ENCODE results near the gene STX5. TPM values are rescaled to one million over a fixed set of nuclear protein-coding genes. Genes with fewer than 3 reads are reported as not detected.
"Not testable (repeated sequence)": the region's sequence is repeated elsewhere in the genome, so short reads cannot be mapped to it uniquely, and the experiment has no call there.

The STX5 gene
- total RNA-seq, 2 donors from 2014 or later: 32.0 to 53.4 TPM

- Mint-ChIP-seq H3K36me3 (peaks cover 15% of the 10 kb centered on the region), H3K4me1 (ENCODE audit: low read depth in 2 of 2) (peaks cover 17 to 29% of the 10 kb centered on the region in 2 donors)
- not testable (repeated sequence) for DNase-seq (ENCODE audit: low spot score); H3K4me3 Mint-ChIP-seq; ATAC-seq; H3K27me3 Mint-ChIP-seq; H3K27ac Mint-ChIP-seq; H3K9me3 Mint-ChIP-seq
Measured at GRCh38 chr11:62828130-62828529, 3.7 kb downstream of the STX5 start.

GRCh38 chr11:62823677-62824076 lies 8.2 kb downstream of the STX5 start:
- Mint-ChIP-seq H3K27ac (peak overlapping the region in 1 of 2 donors; percentile 79), H3K36me3 (peaks cover 31% of the 10 kb centered on the region)
- ATAC-seq: no peak

GRCh38 chr11:62817129-62817528 lies 14.7 kb downstream of the STX5 start:
- no peak overlapping the region for H3K4me3 Mint-ChIP-seq
- H3K36me3 Mint-ChIP-seq: peaks cover 11% of the 10 kb centered on the region
- no peaks in the 10 kb centered on the region for H3K27me3 Mint-ChIP-seq
- no peak overlapping the region for H3K27ac Mint-ChIP-seq
- ATAC-seq: no peak
- DNase-seq (ENCODE audit: low spot score): no peak
- peaks cover 0 to 4% of the 10 kb centered on the region in 2 donors for H3K4me1 Mint-ChIP-seq (ENCODE audit: low read depth in 2 of 2)
- no peaks in the 10 kb centered on the region for H3K9me3 Mint-ChIP-seq

More at GRCh38 chr11:62823677-62824076, 8.2 kb downstream of the STX5 start:
- no peak for DNase-seq (ENCODE audit: low spot score)
- no peaks in the 10 kb centered on the region for H3K27me3 Mint-ChIP-seq
- peaks cover 0 to 8% of the 10 kb centered on the region in 2 donors for H3K4me1 Mint-ChIP-seq (ENCODE audit: low read depth in 2 of 2)
- H3K9me3 Mint-ChIP-seq: no peaks in the 10 kb centered on the region
- H3K4me3 Mint-ChIP-seq: no peak overlapping the region

GRCh38 chr11:62816557-62816956 lies 15.3 kb downstream of the STX5 start:
- no peak overlapping the region for H3K27ac Mint-ChIP-seq
- H3K9me3 Mint-ChIP-seq: no peaks in the 10 kb centered on the region
- peaks cover 0 to 4% of the 10 kb centered on the region in 2 donors for H3K4me1 Mint-ChIP-seq (ENCODE audit: low read depth in 2 of 2)
- peaks cover 11% of the 10 kb centered on the region for H3K36me3 Mint-ChIP-seq
- ATAC-seq (no peak), DNase-seq (ENCODE audit: low spot score) (no peak)
- H3K27me3 Mint-ChIP-seq: no peaks in the 10 kb centered on the region
- no peak overlapping the region for H3K4me3 Mint-ChIP-seq

- DNase-seq (ENCODE audit: low spot score): no peak
- Mint-ChIP-seq H3K36me3 (no peaks in the 10 kb centered on the region), H3K4me3 (no peak overlapping the region), H3K27me3 (no peaks in the 10 kb centered on the region), H3K4me1 (ENCODE audit: low read depth in 2 of 2) (peaks cover 1 to 5% of the 10 kb centered on the region in 2 donors), H3K9me3 (no peaks in the 10 kb centered on the region), H3K27ac (peak overlapping the region in 1 of 2 donors; percentile 7)
- no peak for ATAC-seq
Measured at GRCh38 chr11:62811659-62812058, 20.2 kb downstream of the STX5 start.

GRCh38 chr11:62810748-62811147 lies 21.1 kb downstream of the STX5 start:
- ATAC-seq (no peak), DNase-seq (ENCODE audit: low spot score) (no peak)
- H3K4me1 Mint-ChIP-seq (ENCODE audit: low read depth in 2 of 2): peaks cover 7 to 13% of the 10 kb centered on the region in 2 donors
- no peaks in the 10 kb centered on the region for H3K9me3 Mint-ChIP-seq
- no peak overlapping the region for H3K4me3 Mint-ChIP-seq
- H3K27ac Mint-ChIP-seq: peak overlapping the region in 1 of 2 donors; percentile 7
- H3K27me3 Mint-ChIP-seq: no peaks in the 10 kb centered on the region
- no peaks in the 10 kb centered on the region for H3K36me3 Mint-ChIP-seq

- DNase-seq (ENCODE audit: low spot score): no peak
- peak overlapping the region; percentile 94 to 97 for H3K27ac Mint-ChIP-seq
Measured at GRCh38 chr11:62806611-62807121, 25.2 kb downstream of the STX5 start.

GRCh38 chr11:62805961-62806441 lies 25.9 kb downstream of the STX5 start:
- no peaks in the 10 kb centered on the region for H3K27me3 Mint-ChIP-seq
- peak overlapping the region; percentile 95 for H3K4me3 Mint-ChIP-seq
- ATAC-seq: no peak
- DNase-seq (ENCODE audit: low spot score): no peak
- no peaks in the 10 kb centered on the region for H3K9me3 Mint-ChIP-seq
- H3K36me3 Mint-ChIP-seq: peaks cover 19% of the 10 kb centered on the region
- H3K27ac Mint-ChIP-seq: peak overlapping the region; percentile 94 to 97
- H3K4me1 Mint-ChIP-seq (ENCODE audit: low read depth in 2 of 2): peaks cover 42% of the 10 kb centered on the region in 2 donors

More at GRCh38 chr11:62806611-62807121, 25.2 kb downstream of the STX5 start:
- Mint-ChIP-seq H3K36me3 (peaks cover 12% of the 10 kb centered on the region), H3K9me3 (no peaks in the 10 kb centered on the region), H3K27me3 (no peaks in the 10 kb centered on the region), H3K4me3 (peak overlapping the region; percentile 95), H3K4me1 (ENCODE audit: low read depth in 2 of 2) (peaks cover 35 to 36% of the 10 kb centered on the region in 2 donors)
- no peak for ATAC-seq

- Mint-ChIP-seq H3K36me3 (peaks cover 21% of the 10 kb centered on the region), H3K9me3 (no peaks in the 10 kb centered on the region), H3K27me3 (no peaks in the 10 kb centered on the region), H3K4me1 (ENCODE audit: low read depth in 2 of 2) (peaks cover 42 to 45% of the 10 kb centered on the region in 2 donors), H3K4me3 (peak within 1 kb of the TSS; percentile 95), H3K27ac (peak within 1 kb of the TSS; percentile 94 to 97)
- peak; percentile 96 for DNase-seq (ENCODE audit: low spot score)
- peak; percentile 92 for ATAC-seq
Measured at GRCh38 chr11:62805076-62805892, 26.6 kb downstream of the STX5 start, which contains the start of gene NXF1. NXF1 (minus strand) TSS chr11:62805440; CDS start chr11:62805356, 84 bp downstream.

GRCh38 chr11:62804310-62805075 lies 27.4 kb downstream of the STX5 start:
- peak overlapping the region; percentile 94 to 97 for H3K27ac Mint-ChIP-seq

GRCh38 chr11:62801071-62801470 lies 30.8 kb downstream of the STX5 start:
- Mint-ChIP-seq H3K4me3 (no peak overlapping the region), H3K27ac (peak overlapping the region in 1 of 2 donors; percentile 73), H3K27me3 (no peaks in the 10 kb centered on the region), H3K9me3 (no peaks in the 10 kb centered on the region), H3K4me1 (ENCODE audit: low read depth in 2 of 2) (peaks cover 31 to 42% of the 10 kb centered on the region in 2 donors), H3K36me3 (peaks cover 27% of the 10 kb centered on the region)
- DNase-seq (ENCODE audit: low spot score) (no peak), ATAC-seq (no peak)

More at GRCh38 chr11:62804310-62805075, 27.4 kb downstream of the STX5 start:
- Mint-ChIP-seq H3K36me3 (peaks cover 25% of the 10 kb centered on the region), H3K27me3 (no peaks in the 10 kb centered on the region), H3K9me3 (no peaks in the 10 kb centered on the region), H3K4me3 (peak overlapping the region; percentile 95), H3K4me1 (ENCODE audit: low read depth in 2 of 2) (peaks cover 42 to 45% of the 10 kb centered on the region in 2 donors)
- DNase-seq (ENCODE audit: low spot score) (no peak), ATAC-seq (no peak)

GRCh38 chr11:62799486-62799885 lies 32.4 kb downstream of the STX5 start:
- no peaks in the 10 kb centered on the region for H3K9me3 Mint-ChIP-seq
- ATAC-seq (peak; percentile 2 to 34), DNase-seq (ENCODE audit: low spot score) (no peak)
- peak overlapping the region in 1 of 2 donors; percentile 48 for H3K27ac Mint-ChIP-seq
- peaks cover 20 to 34% of the 10 kb centered on the region in 2 donors for H3K4me1 Mint-ChIP-seq (ENCODE audit: low read depth in 2 of 2)
- peaks cover 37% of the 10 kb centered on the region for H3K36me3 Mint-ChIP-seq
- no peak overlapping the region for H3K4me3 Mint-ChIP-seq
- no peaks in the 10 kb centered on the region for H3K27me3 Mint-ChIP-seq

- H3K4me1 Mint-ChIP-seq (ENCODE audit: low read depth in 2 of 2): peaks cover 8 to 22% of the 10 kb centered on the region in 2 donors
- no peaks in the 10 kb centered on the region for H3K9me3 Mint-ChIP-seq
- no peak for DNase-seq (ENCODE audit: low spot score)
- H3K27ac Mint-ChIP-seq: peak overlapping the region in 1 of 2 donors; percentile 29
- H3K4me3 Mint-ChIP-seq: no peak overlapping the region
- no peaks in the 10 kb centered on the region for H3K27me3 Mint-ChIP-seq
- ATAC-seq: no peak
- peaks cover 30% of the 10 kb centered on the region for H3K36me3 Mint-ChIP-seq
Measured at GRCh38 chr11:62796281-62796680, 35.6 kb downstream of the STX5 start.

Measured in natural killer cell treated with Interleukin-12 subunit alpha and Interleukin-12 subunit beta and Interleukin-15 and Interleukin-18, amount 100 ng/mL, for 72 hours (primary cell).